D341Med (cell line): ENCODE measurements around the gene CHMP4B.

Experiments
- DNase-seq: peaks from one replicate; pipeline ENCODE4 v3.0.0; 2012; ENCODE audit warnings: low spot score

The CHMP4B gene

DNA sequence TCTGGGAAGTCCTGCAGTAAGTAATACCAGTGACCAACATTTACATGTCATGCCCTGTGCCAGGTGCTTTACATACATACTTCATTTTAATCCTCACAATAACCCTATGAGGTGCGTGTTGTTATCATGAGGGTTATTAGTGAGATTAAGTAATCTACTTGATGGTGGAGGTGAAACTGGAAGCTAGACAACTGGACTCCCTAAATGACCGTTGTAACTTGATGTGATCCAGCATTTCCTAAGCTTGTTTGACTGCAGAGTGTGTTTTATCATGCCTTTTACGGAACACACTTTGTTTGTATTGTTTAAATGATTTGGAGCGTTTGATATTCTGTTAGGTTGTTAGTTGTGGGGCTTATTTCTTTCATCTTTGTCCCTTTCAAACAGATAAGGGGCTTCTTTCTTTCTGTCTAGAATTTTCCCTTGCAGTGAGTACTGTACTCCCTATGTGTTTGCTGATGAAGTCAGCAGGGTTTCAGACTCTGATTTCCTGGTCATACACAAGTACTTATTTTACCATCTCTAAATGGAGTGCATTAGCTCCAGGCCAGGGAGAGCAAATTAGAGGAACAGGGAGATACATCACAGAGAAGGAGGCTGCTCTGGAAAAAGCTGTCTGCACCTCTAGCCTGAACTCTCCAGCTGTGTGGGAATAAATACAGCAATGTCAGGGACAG, 29.7 kb downstream of the CHMP4B start:
- DNase-seq = no peak

DNA sequence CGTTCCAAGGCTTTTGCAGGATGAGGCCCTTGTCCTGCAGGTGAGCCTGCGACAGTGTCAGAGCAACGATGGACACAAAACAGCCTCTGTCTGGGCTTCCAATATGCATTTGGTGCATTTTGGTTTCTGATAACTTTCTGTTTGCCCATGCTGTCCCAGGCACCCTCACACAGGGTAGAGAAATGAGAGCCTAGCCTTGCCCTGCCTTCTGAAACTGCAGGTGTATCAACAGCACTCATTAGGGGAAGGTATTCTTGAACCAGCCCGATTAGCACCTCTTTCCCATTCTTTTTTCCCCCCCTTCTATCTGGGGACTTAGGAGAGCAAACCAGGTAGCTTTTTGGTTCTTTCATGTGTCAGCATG, 30.3 kb downstream of the CHMP4B start:
- no peak for DNase-seq

DNA sequence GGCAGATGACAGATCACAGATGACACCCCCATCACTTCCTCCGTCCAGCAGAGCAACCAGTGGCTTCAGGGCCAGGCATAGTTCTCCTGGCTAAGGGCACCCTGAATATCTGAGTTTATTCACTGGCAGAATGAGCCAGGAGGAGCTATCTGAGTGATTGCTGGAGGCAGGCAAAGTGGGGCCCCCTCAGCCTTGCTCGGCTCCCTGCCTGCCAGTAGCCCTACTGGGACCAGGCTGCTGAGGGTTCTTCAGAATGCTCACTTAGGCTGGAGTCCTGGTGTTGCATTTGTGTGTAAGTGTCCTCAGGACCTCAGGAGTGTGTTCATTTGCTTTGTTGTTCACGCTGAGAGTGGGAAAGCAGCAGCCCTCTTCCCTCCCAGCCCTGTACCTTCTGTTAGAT, 31.2 kb downstream of the CHMP4B start:
- DNase-seq = no peak

DNA sequence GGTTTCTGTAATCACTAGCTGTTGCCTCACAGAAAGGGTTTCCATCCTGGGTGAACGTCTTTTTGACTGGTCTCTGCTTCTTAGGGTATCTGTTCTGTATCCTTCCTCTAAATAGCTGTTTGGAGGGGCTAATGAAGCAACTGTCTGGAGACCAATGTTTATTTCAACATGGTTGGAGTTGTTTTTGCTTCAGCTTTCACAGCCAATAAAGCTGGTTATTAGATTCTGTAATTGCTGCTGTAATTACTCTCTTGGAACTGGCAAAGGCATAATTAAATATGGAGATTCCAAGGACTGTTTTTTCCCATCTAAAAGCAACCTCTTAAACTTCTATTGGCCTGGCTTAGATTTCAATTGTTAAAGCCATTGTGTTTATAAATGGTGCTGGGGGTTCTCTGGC, 31.9 kb downstream of the CHMP4B start:
- no peak for DNase-seq

DNA sequence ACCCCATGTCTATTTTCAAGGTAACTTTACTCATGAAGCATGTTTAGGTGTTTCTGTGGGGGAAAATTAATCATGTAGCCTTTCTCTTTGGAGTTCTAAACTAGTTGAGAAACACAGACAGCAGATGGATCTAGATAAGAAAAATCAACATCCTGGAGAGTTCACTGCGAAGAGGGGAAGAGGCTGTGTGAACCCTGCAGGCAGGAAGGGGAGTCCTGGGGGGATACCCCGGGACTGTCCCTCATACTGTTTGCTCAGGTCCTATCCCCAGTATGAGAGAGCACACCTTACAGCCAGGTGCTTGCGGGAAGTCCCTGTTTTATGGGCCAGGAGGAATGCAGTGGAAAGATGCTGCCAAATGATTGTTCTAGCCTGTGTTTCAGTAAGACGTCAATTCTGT, 32.7 kb downstream of the CHMP4B start:
- DNase-seq = no peak

DNA sequence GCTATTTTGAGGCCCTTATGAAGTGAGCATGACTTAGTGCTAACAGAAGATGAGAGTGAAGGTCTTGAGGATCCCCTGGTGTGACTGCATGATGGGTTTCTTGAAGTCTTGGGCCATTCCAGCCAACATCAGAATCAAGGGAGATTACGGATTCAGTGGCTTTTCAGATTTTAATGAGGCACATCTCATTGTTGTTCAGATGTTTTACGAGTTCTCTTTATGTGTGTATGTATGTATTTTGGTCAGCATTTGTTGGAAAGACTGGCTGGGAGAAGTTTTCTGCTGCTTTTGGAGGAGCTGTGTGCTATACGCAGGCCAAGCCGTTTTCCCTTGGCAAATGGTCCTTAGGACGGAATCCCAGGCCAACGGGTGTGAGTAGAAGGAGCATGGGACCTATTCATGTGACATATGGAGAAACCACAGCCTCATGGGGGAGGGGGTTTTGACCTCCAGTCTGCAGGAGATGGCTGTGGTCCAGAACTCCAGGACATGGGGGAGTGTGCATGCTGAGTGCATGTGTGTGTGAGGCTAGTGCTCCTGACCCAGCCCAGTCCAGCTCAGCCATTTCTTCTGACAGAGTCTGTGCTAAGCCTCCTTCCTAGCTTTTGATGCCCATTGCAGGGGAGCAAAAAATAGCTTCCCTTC, 35.3 kb downstream of the CHMP4B start:
- DNase-seq = no peak

DNA sequence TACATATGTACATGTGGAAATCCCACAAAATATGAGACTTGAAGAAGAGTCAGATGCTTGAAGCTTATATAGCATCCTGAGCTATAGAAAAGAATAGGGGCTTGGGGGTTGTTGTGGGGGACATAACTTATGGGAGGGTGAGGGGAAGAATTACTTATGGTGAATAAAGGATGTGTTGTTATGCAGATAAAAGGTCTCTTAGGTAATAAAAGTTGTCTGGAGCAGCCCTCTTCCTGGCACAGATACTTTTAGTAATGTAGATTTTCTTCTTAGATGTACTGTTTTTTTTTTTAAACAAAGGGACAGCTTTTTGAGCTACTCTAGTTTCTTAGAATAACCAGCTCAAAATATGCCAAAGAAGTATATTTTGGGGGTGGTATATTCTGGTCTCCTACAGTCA, 35.9 kb downstream of the CHMP4B start:
- DNase-seq = no peak

DNA sequence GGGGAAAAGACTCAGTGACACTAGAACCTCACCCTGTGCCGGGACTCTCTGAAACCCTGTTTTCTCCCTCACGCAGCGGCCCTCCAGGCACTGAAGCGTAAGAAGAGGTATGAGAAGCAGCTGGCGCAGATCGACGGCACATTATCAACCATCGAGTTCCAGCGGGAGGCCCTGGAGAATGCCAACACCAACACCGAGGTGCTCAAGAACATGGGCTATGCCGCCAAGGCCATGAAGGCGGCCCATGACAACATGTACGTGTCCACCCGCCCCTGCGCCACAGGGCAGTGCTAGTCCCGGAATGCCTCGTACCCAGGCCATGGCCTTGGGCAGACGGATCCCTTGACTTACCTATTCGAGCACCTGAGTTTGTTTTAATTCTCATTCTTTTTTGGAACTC, 37.2 kb downstream of the CHMP4B start:
- no peak for DNase-seq

DNA sequence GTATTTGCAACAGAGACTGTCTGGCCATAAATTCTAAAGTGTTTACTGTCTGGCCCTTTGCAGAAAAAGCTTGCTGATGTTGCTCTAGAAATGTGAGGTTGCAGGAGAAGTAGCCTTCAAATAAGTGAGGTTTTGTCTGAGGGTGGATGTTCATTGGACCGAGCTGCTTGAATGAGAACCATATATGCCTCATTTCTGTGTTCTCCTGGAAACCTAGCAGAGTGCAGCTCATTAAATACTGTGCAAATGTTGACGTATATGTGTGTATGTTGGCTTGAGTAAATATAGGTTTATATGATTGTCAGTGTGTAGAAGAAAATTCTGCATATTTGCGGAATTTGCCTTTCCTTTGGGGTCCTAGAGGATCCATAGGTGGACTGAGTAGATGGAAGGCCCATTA, 39.0 kb downstream of the CHMP4B start:
- no peak for DNase-seq

DNA sequence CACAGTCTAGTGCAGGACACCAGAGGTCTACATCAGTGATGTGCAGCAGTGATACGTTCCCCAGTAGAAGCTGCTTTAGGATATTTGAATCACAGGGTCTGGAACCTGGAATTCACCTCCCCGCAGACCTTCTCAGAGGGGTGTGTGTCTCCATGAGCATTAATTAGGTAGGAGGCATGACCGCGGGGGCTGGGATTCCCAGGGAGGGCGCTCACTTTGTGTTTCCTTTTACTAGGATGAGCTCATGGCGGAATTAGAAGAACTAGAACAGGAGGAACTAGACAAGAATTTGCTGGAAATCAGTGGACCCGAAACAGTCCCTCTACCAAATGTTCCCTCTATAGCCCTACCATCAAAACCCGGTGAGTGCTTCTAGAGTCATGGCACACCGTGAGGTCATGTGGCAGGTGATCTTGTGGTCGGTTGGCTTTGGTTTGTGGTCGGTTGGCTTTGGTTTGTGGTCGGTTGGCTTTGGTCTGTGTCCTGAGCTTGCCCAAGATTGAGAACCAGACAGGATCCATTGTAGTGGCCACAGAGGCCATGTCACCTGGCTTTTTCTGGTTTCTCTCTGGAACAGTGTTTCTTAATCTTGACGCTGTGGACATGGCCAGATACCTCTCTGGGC, 40.8 kb downstream of the CHMP4B start:
- DNase-seq = no peak

DNA sequence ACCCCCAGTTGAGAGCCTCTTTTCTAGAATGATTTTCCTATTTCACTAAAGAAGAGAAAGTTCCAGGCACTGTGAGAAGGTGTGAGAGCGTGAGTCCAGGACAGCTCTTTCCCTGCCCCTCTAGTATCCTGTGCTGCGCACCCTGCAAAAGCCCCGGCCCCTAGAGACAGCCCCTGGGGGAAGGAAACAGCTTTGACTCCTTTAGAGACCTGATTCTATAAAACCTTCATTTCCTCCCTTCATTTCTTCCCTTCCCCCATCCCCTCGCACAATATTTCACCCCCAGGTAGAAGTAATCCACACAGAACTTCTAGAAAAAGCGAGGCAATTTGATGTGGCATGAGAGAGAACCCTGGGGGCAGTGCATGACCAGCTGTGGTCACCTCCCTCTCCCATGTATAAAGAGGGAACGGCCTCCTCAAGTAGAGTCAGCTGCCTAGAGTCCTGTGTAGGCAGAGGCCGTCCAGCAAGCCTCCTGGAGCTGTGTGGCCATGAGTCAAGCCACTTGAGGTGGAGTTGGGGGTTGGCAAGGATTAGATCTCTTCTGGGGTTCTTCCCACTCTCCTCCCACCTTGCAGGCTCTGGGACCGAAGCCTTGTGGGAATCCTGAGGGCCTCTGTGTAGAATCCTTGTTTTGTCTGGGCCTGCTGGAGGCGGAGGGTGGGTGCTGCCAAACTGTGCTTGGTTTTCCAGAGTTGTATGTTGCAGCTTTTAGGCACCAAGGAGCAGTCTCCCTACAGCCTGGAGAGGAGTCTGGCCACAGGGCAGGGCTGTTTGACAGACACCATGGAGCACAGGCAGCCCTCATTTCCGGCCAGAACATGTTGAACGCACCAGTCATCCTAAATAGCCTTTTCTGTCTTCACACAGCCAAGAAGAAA, 41.7 kb downstream of the CHMP4B start:
- no peak for DNase-seq

DNA sequence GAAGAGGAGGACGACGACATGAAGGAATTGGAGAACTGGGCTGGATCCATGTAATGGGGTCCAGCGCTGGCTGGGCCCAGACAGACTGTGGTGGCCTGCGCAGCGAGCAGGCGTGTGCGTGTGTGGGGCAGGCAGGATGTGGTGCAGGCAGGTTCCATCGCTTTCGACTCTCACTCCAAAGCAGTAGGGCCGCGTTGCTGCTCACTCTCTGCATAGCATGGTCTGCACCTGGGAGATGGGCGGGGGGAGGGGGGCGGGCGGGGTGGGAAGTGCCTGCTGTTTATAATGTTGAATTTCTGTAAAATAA, 42.3 kb downstream of the CHMP4B start:
- no peak for DNase-seq

DNA sequence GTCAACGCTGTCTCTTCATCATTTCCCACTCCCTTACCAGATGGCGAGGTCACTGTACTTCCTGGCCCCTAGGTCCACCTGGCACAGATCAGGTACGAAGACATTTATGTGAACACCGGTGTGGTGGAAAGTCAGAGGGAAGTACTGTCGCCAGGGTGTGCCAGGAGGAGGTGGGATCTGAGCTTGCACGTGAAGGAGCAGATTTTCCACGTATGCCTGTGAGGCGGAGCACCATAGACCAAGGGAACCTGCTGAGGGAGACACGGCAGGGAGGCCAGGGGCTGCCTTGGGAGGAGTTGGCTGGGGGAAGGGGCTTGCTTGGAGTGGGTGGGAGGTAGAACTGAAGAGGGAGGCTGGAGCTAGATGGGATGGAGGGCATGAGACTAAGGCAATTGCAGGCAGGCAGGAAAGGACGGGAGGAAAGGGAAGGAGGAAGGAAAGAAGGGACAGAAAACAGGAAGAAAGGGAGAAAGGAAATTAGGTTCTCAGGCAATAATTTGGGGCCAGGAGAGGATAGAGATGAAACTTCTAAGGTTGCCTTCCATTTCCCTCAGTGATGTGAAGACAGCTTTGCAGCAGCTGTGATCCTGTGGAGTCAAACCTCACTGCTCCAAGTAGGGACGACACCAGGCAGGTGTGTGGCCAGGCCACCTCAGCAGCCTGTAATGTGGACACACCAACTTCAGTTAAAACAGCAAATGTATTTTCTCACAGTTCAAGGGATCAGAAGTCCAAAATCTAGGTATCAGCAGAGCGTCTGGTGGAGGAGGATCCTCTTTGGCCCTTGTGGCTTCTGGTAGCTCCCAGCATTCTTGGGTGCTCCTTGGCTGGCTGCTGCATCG, 46.8 kb downstream of the CHMP4B start:
- DNase-seq = no peak

DNA sequence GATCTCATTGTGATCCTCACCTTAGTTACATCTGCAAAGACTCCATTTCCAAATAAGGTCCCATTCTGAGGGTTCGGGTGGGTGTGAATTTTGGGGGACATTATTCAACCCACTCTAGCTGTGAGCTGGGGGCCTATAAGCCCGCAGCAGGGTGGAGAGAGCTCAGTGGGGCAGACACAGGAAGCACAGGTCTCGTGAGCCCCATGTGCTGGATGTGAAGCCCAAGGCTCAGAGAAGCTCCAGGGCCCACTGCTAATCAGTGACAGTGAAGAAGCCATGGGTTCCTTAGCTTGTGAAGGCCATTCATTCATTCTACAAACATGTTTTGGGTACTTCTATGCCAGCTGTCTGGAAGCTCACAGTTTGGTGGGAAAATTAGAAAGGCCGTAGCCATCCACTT, 47.5 kb downstream of the CHMP4B start:
- no peak for DNase-seq

DNA sequence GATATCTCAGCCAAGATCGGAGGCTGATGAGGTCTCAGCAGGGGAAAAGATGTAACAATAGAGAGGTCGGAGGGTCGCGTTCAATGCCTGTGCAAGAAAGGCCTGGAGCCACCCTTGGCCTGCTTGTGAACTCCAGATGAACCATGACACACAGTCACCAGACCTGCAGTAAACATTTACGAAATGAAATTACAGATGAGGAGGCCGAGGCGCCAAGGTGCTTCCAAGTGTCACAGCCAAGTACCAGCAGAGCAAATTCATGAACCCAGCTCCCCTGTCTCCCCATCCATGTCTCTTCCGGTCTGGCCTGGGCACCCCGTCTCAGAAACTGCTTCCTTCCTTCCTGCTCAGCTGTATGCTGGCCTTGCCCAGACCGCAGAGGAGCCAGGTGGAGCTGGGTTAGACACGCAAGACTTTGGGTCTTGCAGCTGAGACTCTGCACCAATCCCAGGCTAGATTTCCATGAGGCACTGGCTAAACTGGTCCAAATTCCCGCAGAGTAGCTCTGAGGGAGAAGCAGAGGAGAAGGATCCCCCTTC, 48.1 kb downstream of the CHMP4B start:
- DNase-seq = no peak

DNA sequence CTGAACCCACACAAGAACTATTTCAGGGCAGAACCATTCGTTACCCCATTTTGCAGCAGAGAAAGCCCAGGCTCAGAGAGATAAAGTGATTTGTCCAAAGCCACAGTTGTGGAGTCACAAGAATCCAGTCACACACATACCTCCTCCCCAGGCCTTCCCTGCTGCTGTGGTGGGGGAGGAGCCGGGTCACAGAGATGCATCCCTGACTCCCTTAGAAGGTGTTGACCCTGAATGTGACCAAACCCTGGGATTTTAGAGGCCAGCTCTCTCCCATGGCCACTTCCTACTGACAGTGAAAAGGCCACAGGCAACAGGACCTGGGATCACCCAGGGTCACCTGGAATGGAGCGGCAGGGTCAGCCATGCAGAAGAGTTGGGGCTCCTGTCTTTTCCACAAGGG, 48.6 kb downstream of the CHMP4B start:
- no peak for DNase-seq

DNA sequence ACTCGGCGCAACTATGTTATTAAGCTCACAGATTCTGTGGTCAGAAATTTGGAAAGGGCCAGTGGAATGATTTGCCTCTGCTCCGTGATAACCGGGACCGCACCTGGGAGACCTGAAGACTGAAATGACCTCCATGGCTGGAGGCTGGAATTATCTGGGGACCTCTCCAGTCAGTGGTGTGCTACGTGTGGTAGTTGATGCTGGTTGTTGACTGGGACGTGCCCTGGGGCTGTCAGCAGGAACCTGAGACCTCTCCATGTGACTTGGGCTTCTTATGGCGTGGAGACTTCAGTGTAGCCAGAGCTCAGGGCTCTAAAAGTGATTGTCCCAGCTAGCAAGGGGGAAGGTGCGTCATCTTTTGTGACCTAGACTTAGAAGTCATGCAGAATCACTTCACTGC, 50.3 kb downstream of the CHMP4B start:
- no peak for DNase-seq

DNA sequence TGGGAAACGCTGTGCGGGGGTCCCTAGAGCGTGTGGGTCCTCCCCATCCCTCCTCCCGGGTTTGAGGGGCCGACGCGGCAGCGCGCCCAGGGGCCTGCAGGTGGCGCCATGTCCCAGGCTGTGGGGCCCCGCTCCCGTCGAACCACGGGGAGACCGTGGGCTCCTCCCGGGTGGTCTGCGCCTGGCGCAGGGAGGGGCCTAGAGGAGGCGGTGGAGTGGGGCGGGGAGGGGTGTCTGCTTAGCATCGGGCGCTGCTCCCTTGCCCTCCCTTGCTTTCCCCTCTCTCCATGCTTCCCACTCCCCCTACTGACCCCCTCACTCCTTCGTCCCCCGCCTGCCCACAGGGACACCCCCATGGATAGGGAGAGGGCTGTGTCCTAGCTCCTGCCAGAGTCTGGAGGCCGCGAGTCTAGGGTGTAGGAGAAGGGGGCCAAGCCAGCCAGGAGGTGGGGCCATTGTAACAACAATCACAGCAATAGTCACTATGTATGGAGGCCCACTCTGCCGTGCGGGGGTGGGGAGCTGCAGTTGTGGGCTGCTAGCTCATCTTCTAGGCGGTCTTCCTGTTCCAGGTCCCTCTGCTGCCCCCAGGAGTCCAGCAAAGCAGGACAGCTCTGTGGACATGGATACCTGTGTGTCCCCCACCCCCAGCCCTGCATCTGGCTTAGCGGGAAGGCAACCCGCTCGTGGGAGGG, 51.7 kb downstream of the CHMP4B start:
- DNase-seq = peak; percentile 93

DNA sequence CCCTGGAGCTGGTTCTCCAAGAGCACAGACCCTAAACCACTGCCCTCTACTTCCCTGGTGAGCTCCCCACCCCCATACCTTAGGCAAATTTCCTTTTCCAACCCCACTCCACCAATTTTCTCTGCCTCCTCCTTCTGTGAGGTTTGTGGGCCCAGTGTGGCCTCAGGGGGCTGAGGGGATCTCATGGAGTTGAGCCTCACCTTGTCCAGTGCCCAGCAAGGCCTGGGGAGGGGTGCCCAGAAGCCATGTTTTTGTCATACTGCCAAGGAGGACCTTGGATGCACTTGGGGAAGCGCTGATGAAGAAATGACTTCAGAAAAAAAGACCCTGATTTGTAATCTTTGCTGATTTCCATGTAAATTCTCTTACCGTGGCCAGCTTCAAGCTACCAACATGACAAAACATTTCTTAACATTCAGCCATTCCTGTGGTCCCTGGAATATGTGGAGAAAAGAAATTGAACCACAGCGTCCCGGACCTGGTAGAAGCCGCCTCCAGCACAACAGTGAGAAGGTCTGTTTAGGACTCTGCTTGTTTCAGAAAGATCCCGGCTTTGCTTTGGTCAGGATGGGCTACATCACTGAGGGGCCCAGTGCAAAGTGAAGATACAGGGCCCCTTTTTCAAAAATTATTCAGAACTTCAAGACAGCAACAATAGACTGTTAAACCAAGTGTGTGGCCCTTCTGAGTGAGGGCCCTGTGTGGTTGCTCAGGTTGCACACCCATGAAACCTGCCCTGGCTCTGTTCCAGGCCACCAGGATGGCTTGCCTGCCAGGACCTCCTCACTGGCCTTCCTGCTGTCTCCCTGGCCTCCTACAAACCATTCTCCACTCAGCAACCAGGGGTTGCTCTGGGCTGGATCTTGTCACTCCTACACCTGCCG, 52.5 kb downstream of the CHMP4B start:
- no peak for DNase-seq

DNA sequence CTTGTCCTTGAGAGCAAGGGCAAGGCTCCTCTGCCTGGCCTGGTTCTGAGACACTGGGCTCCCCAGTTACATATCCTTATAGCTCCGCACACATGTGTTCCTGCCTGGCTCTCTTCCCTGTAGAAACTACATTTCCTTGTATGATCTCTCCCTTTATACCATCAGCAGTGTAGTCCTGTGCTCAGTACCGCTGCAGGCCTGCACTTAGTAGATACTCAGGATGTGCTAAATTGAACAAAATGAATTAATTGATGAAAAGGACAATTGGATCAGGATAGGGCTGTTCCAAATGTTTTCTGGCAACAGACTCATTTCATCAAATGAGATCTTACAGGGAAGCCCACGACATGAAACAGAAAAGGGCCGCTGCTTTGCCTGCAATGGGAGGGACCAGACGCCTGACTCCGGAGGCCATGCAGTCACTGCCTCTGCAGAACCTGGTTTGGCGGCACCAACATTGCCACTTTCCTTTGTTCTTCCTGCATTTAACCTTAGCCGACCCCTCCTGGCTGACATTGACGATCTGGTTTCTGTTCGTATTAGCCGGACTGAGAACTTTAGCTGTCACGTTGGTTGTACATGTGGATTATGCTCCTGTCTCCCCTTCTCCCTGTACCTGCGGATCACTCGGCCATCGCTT, 53.3 kb downstream of the CHMP4B start:
- no peak for DNase-seq
